ENCODE results near the gene AGBL3.
"Not testable (repeated sequence)": the region's sequence is repeated elsewhere in the genome, so short reads cannot be mapped to it uniquely, and the experiment has no call there.

GRCh38 chr7:135173916-135174315, 187.6 kb downstream of the AGBL3 start:
- TF ChIP-seq CTCF, POLR2AphosphoS5 (IDR thresholded peaks at IDR 0.05): not testable (repeated sequence)

Data from suprapubic skin (tissue), 3 donors.